Measurements from ENCODE around the gene PPM1D.

Gene PPM1D

DNA sequence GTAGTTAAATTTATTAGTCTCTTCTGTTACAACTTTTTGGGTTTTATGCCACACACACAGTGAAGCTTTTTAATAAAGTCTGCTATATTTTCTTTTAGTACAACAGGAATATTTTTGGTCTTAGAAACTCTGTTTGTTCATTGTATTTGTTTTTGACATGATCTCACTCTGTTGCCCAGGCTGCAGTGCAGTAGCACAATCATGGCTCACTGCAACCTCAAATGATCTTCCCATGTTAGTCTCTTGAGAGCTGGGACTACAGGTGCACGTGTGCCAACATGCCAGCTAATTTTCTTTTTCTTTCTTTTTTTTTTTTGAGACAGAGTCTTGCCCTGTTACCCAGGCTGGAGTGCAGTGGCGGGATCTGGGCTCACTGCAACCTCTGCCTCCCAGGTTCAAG is 27.1 kb downstream of the PPM1D start:
- Histone ChIP-seq H3K9me3 (ENCODE audit: insufficient read depth, low read length) (no peaks in the 10 kb centered on the region), H3F3A (ENCODE audit: insufficient read depth) (peaks cover 7% of the 10 kb centered on the region; the same call in 1 of the 2 replicates), H3K9ac (ENCODE audit: low read length) (no peak overlapping the region), H3K79me2 (ENCODE audit: insufficient read depth, low read length) (peaks cover 34% of the 10 kb centered on the region), H3K4me2 (ENCODE audit: low read depth, low read length, poor library complexity, severe bottlenecking) (no peak overlapping the region), H3K36me3 (ENCODE audit: low read length) (peaks cover 5% of the 10 kb centered on the region; the same call in 1 of the 2 replicates), H3K27ac (ENCODE audit: low read depth, low read length) (no peak overlapping the region), H3K4me3 (ENCODE audit: insufficient read depth, low read length, poor library complexity, severe bottlenecking) (no peak overlapping the region), H3K9me2 (replicated peaks; ENCODE audit: insufficient read depth, low read length) (no peaks in the 10 kb centered on the region), H3K27me3 (ENCODE audit: low read length) (no peaks in the 10 kb centered on the region), H2AFZ (ENCODE audit: low read depth, low read length, severe bottlenecking) (no peak overlapping the region), H4K20me1 (ENCODE audit: low read depth, low read length) (no peaks in the 10 kb centered on the region; the same call in 1 of the 2 replicates)
- TF ChIP-seq EZH2phosphoT487 (conservative IDR thresholded peaks at IDR 0.05; ENCODE audit: low read length) (no peak), CTCF (IDR thresholded peaks at IDR 0.05; ENCODE audit: insufficient read depth, low read length, poor library complexity, severe bottlenecking) (no peak)

- H3K4me2 ChIP-seq (ENCODE audit: low read depth, low read length, poor library complexity, severe bottlenecking) = no peak overlapping the region
- H3K36me3 ChIP-seq (ENCODE audit: low read length) = peaks cover 5% of the 10 kb centered on the region; the same call in 1 of the 2 replicates
- TF ChIP-seq CTCF (IDR thresholded peaks at IDR 0.05; ENCODE audit: insufficient read depth, low read length, poor library complexity, severe bottlenecking) (no peak), EZH2phosphoT487 (conservative IDR thresholded peaks at IDR 0.05; ENCODE audit: low read length) (no peak)
- no peaks in the 10 kb centered on the region for H3K9me2 ChIP-seq (replicated peaks; ENCODE audit: insufficient read depth, low read length)
- H3K9me3 ChIP-seq (ENCODE audit: insufficient read depth, low read length) = no peaks in the 10 kb centered on the region
- H3K9ac ChIP-seq (ENCODE audit: low read length) = no peak overlapping the region
- no peak overlapping the region for H2AFZ ChIP-seq (ENCODE audit: low read depth, low read length, severe bottlenecking)
- no peaks in the 10 kb centered on the region; the same call in 1 of the 2 replicates for H4K20me1 ChIP-seq (ENCODE audit: low read depth, low read length)
- 0 out of 2 replicates have a peak, but pooled peaks cover 3% of the 10 kb centered on the region for H3F3A ChIP-seq (ENCODE audit: insufficient read depth)
- H3K27me3 ChIP-seq (ENCODE audit: low read length) = no peaks in the 10 kb centered on the region
- H3K79me2 ChIP-seq (ENCODE audit: insufficient read depth, low read length) = peaks cover 23% of the 10 kb centered on the region
- no peak overlapping the region for H3K27ac ChIP-seq (ENCODE audit: low read depth, low read length)
- no peak overlapping the region for H3K4me3 ChIP-seq (ENCODE audit: insufficient read depth, low read length, poor library complexity, severe bottlenecking)
These were observed 28.4 kb downstream of the PPM1D start for GRCh38 chr17:60628252-60628889.

- Histone ChIP-seq H3K9ac (ENCODE audit: low read length) (no peak overlapping the region), H3K79me2 (ENCODE audit: insufficient read depth, low read length) (peaks cover 18% of the 10 kb centered on the region; the same call in 1 of the 2 replicates), H3K4me2 (ENCODE audit: low read depth, low read length, poor library complexity, severe bottlenecking) (no peak overlapping the region), H2AFZ (ENCODE audit: low read depth, low read length, severe bottlenecking) (no peak overlapping the region), H3K27ac (ENCODE audit: low read depth, low read length) (no peak overlapping the region), H3K4me3 (ENCODE audit: insufficient read depth, low read length, poor library complexity, severe bottlenecking) (no peak overlapping the region), H3K9me3 (ENCODE audit: insufficient read depth, low read length) (no peaks in the 10 kb centered on the region), H3K36me3 (ENCODE audit: low read length) (peaks cover 5% of the 10 kb centered on the region; the same call in 1 of the 2 replicates), H4K20me1 (ENCODE audit: low read depth, low read length) (no peaks in the 10 kb centered on the region), H3F3A (ENCODE audit: insufficient read depth) (0 out of 2 replicates have a peak, but pooled peaks cover 5% of the 10 kb centered on the region), H3K27me3 (ENCODE audit: low read length) (no peaks in the 10 kb centered on the region), H3K9me2 (replicated peaks; ENCODE audit: insufficient read depth, low read length) (no peaks in the 10 kb centered on the region)
- TF ChIP-seq EZH2phosphoT487 (conservative IDR thresholded peaks at IDR 0.05; ENCODE audit: low read length) = no peak
- TF ChIP-seq CTCF (IDR thresholded peaks at IDR 0.05; ENCODE audit: insufficient read depth, low read length, poor library complexity, severe bottlenecking) = no peak
These were observed 29.1 kb downstream of the PPM1D start for GRCh38 chr17:60629120-60629519.
